Activated CD4-positive, alpha-beta T cell treated with anti-CD3 and anti-CD28 coated beads for 4 hours (primary cell): Measurements from ENCODE around the gene MACROD2.
"Not testable (repeated sequence)": the region's sequence is repeated elsewhere in the genome, so short reads cannot be mapped to it uniquely, and the experiment has no call there.

Experiments
- DNase-seq, 2 donors: peaks; one replicate each; pipeline ENCODE4 v3.0.0-alpha.2; 2020

The MACROD2 gene

DNA sequence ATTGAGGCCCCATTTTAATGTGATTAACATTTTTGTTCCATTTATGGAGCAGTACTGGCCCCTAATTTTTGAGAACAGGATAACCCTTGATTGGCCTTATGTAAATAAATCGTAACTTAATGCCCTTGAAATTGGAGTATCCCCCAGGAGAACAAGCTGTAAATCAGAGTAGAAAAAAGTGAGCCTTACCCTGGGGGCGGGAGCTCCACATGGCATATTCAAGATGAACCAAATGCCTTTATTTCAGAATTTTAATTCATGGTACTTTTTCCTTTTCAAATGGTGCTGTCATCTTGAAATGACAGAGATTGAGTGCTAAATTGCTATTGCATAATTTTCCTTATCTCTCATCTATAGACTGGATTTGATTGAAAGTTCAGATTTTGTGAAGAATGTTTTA is 1151.6 kb downstream of the MACROD2 start:
- no peak for DNase-seq

GRCh38 chr20:15154070-15154469 is 1158.8 kb downstream of the MACROD2 start:
- DNase-seq, result no peak

DNA sequence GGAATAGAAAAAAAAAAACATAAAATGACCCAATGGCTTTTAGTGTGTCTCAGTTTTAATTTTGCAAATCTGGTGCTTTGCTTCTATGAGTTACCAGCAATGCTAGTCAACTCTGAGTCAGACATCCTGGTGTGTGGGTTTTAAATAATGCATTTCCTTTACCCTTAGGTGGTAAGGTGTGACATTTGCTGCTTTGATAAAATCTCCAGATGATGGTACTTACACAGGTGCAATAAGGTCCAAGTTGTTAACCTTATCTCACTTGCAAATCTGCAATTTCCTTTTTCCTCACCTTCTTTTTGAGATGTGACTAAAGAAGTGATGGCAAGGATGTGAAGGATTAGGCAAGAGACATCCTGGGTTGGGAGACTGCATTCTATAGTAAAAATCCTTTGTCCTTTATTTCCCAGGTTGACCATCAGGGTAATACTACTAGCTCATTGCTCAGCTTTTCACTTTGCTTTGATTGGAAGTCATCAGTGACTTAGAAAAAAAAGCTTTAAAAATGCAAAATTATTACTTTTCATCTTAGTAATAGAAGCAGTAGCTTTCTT is 1160.6 kb downstream of the MACROD2 start:
- no peak for DNase-seq

- no peak for DNase-seq
These were observed 1163.2 kb downstream of the MACROD2 start for GRCh38 chr20:15158533-15158932.

GRCh38 chr20:15162079-15162647 is 1166.8 kb downstream of the MACROD2 start:
- DNase-seq, result no peak

GRCh38 chr20:15163632-15164031 is 1168.3 kb downstream of the MACROD2 start:
- DNase-seq, result no peak

DNA sequence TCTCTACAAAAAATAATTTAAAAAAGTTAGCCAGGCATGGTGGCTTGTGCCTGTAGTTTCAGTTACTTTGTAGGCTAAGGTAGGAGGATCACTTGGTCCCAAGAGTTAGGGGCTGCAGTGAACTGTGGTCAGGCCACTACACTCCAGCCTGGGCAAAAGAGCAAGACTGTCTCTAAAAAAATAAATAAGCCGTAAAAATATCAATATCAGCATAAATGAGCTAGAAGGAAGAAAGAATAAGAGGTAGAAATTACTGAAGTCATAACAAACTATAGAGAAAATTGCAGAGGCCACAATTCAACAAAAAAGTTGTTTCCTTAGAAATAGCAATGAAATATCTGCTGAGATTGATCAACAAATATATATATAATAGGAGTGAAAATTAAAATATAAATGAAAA is 1169.4 kb downstream of the MACROD2 start:
- no peak for DNase-seq

DNA sequence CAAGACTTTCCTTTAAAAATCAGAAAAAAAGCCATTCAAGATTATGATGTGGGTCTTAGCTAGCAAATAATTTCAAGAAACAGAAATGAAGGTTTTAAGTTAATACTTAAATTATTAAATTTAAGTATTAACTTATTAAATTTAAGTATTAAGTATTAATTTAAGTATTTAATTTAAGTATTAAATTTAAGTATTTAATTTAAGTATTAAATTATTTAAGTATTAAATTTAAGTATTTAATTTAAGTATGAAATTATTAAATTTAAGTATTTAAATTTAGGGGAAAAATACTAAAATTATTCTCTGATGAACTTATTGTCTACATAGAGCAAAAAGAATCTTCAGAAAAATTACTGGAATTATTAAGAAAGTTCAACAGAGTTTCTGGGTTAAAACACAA is 1171.4 kb downstream of the MACROD2 start:
- no peak for DNase-seq

- no peak for DNase-seq
These were observed 1175.7 kb downstream of the MACROD2 start for GRCh38 chr20:15171016-15171415.

- DNase-seq, result no peak
These were observed 1181.6 kb downstream of the MACROD2 start for GRCh38 chr20:15176929-15177328.

GRCh38 chr20:15178581-15178980 is 1183.3 kb downstream of the MACROD2 start:
- no peak for DNase-seq

DNA sequence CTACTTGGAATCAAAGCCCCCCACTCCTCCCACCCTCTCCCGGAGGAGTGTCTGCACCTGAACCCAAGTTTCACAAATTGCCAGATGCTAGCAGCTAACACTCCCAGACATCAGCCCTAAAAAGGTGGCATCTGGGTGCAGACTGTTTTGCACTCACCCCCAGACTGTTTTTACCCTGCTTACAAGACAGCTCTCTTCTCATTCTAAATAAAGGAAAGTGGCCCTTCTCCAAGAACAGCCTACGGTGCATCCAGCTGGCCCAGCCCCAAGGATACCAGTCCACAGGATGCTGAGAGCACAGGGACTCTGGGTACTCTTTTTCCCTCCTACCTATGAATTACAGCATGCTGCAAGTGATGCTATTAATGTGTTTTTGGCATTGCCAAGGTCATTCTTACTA is 1184.1 kb downstream of the MACROD2 start:
- no peak for DNase-seq

- no peak for DNase-seq
These were observed 1184.5 kb downstream of the MACROD2 start for GRCh38 chr20:15179781-15180180.

DNA sequence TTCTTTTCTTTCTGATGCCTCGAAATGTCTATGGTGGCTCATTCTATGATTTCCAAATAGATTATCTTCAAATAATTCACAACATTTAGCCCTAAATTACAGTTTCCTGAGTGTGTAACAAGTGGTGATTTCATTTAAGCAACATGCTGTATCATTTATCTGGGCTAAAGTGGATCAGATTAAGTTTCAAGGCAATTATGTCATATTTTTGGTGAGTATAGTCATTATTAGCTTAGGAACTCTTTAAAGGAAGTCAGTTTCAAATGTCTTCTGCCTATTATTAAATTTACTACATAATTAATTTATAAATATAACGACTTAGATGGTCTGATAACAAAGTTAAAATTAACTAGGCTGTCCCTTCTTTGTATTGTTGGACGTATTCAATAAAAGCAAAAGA is 1190.0 kb downstream of the MACROD2 start:
- DNase-seq, result no peak

DNA sequence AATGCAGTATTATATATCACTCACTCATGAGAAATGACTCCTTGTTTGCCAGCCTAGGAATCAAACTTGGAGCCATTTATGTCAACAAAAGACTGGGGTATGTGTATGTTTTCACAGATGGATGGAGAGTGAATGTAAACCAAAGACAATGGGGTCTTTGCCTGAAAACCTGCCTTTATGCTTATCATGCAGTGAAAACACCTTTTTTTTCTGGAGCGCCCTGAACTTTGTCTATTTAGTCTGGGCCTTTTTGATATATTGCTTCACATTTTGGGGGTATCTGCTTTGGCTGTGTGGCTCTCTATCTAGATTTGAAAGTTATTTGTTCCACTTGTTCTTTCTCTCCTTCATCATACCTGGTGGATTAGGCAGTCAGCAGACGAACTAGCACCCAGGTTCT is 1190.6 kb downstream of the MACROD2 start:
- DNase-seq, result no peak

DNA sequence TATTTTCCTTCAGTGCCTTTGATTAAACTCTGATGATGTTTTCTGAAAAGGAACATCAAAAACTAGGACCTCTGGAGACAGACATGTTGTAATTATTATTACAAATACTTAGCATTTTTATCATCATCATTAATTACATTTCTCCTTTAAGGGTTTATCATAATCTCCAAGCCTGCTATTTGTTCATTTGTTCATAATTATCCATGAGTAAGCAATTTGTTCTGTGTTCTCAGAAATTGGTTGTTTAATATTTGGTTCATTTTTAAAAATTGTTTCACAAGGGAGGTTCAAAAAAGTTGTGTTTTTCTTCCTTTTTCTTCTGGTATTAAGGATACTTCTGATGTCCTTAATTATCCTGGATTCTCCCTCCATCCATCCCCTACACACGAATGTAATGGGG is 1192.3 kb downstream of the MACROD2 start:
- DNase-seq, result no peak

DNA sequence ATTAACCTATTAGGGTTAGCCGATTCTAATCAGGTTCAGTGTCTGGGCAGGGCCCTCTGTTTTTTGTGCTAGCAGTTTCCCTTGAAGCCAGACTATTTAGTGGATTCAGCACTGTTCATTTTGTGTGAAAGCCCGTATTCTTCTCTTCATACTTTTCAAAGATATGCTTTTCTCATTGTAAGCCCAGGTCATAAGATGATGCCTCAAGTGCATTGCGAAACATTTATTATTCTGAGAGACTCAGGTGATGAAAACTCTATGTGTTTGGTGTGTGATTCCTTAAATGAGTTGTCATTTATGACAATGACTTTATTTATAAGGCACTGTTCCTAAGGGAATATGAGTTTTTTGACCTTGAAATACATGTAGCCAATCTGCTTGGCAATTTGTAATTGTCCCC is 1193.1 kb downstream of the MACROD2 start:
- no peak for DNase-seq

DNA sequence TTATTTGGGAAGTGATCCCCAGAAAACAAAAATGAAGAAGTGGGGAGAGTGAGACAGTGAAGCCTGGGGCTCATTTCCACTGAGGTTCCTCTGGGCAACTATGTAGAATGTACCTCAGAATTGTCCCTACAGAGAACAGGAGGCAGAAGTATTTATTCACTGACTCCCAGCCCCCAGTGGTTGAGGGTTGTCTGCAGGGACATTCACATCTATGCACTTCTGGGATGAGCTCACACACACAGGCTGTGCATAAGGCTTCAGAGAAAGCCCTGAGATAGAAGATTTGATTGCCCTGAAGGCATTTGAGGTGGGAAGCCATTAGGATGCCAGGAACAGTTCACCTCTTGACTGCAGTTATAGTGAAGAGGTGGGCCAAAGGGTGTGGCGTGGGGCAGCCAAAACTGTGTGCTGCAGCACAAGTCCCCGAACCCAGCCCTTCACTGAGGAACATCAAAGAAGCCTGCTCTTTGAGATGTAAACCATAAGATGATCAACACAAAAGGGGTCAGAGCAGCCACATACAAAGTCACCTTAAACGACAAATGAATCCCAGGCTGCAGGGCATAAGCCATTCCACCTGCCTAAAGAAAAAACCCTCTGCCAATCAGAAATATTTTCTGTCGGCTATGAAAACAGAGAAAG is 1195.9 kb downstream of the MACROD2 start:
- DNase-seq, result no peak

DNA sequence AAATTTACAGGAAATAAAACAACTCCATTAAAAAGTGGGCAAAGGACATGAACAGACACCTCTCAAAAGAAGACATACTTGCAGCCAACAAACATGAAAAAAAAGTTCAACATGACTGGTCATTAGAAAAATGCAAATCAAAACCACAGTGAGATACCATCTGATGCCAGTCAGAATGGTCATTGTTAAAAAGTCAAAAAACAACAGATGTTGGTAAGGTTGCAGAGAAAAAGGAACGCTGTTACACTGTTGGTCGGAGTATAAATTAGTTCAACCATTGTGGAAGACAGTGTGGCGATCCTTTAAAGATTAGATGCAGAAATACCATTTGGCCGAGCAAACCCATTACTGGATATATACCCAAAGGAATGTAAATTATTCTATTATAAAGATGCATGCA is 1200.1 kb downstream of the MACROD2 start:
- DNase-seq, result no peak

- no peak for DNase-seq
These were observed 1201.4 kb downstream of the MACROD2 start for GRCh38 chr20:15196547-15197255.

DNA sequence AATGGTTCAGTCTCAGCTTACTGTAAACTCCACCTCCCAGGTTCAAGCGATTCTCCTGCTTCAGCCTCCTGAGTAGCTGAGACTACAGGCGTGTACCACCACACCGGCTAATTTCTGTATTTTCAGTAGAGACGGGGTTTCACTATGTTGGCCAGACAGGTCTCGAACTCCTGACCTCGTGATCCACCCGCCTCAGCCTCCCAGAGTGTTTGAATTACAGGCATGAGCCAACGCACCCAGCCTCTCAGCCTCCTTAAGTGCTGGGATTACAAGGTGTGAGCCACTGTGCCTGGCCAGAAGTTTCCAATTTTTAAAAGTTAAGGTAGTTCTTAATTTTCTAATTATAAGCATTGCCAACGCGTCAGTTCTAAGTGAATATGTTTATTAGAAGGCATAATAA is 1202.7 kb downstream of the MACROD2 start:
- DNase-seq, result not testable (repeated sequence)

GRCh38 chr20:15199698-15200097 is 1204.4 kb downstream of the MACROD2 start:
- DNase-seq, result no peak

GRCh38 chr20:15200147-15200565 is 1204.8 kb downstream of the MACROD2 start:
- no peak for DNase-seq

DNA sequence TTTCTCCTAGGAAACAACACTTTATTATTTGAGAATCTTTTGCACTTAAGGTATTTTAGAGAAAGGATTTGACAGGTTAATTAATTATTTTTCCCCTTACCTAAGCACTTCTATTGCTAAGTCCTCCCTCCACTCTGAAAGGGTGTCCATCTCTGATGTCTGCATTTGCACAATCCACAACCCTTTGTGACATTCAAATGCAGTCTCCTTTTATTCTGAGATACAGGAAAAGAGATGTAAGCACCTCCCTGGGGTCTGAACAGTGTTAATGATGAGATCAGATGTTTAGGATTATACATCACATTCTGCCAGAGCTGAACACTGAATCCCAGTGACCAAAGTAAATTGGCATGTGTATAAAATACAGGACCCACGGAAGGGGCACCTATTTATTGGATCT is 1206.3 kb downstream of the MACROD2 start:
- DNase-seq, result no peak
